CD4-positive, alpha-beta T cell treated with Interleukin-10 for 1 hour (primary cell): Measurements from ENCODE around the gene RGS4.
"Not testable (repeated sequence)": the region's sequence is repeated elsewhere in the genome, so short reads cannot be mapped to it uniquely, and the experiment has no call there.

Experiments
- DNase-seq: peaks from one replicate; pipeline ENCODE4 v3.0.0-alpha.2; 2020

RGS4 gene

DNA sequence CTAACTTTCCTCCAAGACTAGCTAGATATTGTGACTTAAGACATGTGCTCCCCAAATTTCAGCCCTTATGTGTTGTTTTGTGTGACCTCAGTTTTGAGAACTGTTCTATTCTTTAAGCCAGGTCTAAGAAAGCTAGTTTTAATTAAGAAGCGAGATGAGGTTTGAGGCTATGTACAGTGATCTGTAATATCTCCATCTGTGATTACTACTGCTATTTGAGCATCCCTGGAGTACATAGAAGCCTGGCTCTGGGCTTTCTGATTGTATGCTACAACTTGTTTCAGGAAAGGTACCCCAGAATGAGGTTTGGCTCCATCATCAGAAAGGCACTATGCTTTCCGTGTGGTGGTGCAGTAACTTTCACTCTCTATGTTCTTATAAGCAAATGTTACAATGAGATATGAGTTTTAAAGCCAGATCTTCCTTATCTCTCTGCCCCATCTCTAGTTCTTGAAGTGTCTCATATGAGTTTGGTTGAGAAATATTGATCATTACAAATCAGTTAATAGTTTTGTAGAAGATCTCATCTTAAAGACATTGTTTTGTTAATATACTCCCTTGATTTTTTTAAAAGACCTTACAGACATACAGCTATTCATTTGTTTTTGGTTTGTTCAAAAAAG is 605 bp downstream of the RGS4 start:
- DNase-seq = no peak

DNA sequence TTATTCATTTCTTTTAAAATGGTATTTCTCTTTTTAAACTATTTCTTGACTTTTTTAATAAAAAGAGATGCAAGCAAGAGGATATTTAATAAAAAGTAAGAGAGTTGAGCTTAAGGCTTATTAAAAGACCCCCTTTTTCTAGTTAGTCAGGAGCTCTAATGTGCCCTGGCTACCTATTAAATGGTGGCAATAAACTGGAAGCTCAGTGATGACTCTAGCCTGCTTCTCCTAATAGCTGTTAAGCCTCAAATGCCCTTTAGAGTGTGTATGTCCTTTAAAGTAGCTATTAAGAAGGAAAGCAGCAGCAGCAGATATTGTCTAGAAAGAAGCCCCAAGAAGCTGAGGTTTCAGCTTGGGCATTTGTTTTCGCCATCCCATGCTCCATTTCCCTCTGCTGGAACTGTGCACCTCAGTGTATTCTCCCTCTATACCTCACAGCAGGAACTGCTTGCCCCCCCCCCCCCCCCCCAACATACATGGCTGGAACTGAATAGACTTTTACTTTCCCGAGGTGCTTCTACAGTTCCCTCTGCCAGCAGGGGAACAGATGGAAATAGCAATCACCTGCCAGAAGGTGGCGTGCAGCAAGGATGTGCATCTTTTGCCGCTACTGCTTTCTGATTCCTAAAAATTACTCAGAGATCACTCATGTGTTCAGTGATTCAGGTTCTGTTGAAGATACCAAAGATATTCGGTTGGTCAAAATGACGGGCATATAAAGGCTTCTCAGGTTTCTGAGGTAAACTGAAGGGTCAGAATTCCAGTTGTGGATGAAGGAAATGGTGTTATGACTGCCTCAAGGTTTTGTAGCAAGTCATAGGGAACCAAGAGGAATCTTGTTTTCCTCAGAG is 2.5 kb downstream of the RGS4 start:
- DNase-seq = peak; percentile 42

DNA sequence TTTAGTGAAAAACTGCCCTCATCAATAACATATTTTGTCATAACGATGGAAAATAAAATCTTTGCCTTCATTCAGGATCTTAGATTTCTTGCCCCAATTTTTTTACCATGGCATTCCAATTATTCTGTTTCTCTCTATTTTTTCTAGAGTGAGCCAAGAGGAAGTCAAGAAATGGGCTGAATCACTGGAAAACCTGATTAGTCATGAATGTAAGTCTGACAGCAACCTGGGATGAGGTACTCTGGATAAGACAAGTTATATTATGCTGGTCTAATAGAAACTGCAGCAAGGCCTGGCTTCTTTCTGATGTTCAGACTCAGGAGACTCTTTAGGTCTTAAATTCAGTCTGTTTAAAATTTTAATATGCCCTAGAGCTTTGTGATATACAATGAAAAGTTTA is 3.5 kb downstream of the RGS4 start:
- no peak for DNase-seq

GRCh38 chr1:163074004-163074403 is 4.8 kb downstream of the RGS4 start:
- DNase-seq = no peak

GRCh38 chr1:163074716-163075284 is 5.6 kb downstream of the RGS4 start:
- DNase-seq = no peak

DNA sequence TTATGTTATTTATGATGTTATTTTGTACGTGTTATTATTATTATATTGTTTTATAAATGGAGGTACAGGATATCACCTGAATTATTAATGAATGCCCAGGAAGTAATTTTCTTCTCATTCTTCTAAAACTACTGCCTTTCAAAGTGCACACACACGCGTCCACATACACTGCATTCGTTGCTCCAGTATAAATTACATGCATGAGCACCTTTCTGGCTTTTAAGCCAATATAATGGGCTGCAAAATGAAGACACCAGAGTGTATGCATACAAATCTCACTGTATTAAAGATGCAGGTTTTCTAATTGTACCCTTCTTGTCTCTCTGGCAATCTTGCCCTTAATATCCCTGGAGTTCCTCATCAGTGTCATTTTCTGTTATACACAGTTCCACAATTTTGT is 6.9 kb downstream of the RGS4 start:
- no peak for DNase-seq

DNA sequence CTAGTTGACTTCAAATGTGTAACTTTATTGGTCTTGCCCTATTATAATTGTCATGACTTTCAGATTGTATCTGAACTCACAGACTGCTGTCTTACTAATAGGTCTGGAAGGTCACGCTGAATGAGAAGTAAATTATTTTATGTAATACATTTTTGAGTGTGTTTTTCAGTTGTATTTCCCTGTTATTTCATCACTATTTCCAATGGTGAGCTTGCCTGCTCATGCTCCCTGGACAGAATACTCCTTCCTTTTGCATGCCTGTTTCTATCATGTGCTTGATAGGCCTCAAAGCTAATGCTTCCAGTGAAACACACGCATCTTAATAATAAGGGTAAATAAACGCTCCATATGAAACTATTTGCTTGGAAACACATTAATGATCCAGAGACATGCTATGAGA is 7.3 kb downstream of the RGS4 start:
- no peak for DNase-seq

DNA sequence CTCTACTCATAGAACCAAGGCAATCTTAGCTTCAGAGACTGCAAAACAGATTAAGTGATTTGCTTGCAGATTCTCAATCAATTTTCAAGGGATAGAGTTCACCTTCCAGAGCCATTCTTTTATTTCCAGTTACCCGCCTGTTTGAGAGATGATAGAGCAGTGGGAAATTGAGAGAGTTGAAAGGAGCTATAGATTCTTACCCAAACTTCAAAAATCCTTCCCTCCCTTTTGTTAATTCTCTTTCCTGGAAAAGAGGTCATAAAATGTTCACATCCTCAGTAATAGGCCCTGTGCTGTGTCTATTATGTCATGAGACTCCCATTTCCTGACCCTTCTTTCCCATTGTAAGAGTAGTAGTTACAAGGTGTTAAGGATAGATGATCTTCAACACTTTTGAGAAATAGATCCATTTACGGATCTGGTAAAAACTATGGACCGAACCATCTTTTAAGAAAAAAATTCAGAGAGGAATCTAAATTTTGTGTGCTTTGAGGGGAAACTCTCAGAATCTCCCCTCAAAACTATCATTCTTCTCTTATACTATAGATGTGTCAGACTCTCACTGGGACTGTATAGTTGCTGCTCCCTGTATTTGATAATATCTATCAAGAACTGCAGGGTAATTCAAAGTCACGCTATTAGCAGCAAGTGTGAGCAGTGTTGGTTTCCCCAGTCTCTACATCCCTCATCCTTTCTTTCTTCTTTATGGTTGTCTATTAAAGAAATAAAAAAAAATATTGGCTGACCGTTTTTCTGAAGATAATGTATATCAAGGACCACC is 8.0 kb downstream of the RGS4 start:
- DNase-seq = no peak

DNA sequence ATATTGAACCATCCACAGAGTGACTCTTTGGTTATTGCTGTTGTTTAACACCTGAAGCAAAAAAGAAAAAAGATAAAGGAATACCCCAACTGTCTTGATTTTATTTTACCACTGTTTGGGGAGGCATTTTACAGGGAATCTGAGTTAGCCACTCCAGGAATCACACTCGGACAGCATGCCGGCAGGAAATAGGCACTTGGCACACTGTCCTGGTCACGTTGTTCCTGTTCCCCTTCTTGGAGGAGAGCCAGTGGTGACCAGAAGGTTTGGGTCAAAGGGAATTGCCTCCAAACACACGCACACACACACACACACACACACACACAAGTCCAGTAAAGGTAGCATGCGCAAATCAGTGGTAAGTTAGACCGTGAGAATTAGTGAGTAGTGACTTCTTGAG is 13.8 kb downstream of the RGS4 start:
- DNase-seq = no peak

DNA sequence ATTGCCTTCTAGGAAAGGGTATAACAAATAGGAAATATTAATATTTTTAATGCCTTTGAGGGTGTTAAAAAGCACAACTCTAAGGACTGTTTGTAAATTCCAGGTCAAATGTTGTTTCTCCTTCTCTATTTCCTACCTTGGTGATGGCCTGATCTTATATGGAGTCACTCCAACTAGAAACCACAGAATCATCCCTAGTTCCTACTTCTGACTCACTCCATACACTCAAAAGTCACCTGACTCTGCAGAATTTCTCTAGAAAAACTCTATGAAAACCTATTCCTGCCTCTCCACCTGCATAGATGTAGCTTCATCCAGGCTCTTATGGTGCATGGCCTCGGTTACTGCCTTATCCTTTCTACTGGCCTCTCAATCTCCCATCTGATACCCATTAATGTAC is 14.5 kb downstream of the RGS4 start:
- DNase-seq = no peak

DNA sequence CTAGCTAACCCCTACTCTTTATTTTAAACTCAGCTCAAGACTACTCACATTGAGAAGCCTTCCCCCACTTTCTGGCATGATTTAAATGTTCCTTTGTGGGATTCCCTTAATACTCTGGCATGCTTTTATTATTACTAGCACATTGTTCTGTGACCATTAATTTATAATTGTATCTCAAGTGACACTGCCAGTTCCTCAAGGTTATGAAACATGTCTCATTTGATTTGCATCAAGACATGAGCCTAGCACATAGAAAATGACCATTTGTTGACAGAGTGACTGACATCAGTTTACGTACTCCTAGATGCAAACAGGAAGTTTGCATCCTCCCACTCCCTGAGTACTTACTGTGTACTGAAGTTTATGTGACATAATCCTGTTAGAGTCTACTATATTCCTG is 15.2 kb downstream of the RGS4 start:
- DNase-seq = no peak

DNA sequence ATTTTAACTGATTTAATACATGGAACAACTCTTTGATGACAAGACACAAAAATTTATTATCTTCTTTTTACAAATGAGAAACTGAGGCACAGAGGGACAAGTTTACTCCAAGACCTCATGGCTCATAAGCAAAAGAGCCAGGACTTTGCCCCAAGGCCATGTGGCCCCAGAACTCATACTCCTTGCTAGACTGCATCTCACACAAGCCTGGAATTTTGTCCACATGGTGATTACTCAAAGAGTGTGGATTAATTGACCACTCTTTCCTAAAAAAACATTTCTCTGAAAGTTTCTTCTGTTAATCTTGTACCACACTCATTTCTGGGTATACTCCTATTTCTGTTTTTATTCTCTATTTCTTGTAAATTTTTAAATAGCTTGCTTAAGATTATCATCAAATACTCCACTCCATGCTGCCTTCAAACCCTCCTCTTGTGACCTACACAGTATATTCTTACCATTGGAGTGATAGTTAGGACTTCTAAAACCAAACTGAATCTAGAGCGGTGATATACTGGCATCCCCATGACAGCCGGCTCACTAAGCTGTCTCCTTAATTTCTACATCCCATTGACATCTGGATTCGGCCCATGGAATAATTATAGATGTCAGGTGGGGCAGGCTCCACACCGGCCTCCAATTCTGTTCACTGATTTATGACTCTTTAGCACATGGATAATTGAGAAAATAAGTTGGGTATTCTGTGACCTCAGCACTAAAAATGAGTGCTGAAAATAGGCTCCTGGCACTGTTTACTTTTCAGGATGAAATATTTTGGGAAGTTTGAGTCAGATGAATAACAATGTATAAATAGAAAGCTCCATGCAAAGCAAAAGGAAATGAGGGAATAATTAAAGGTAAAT is 16.1 kb downstream of the RGS4 start:
- no peak for DNase-seq

DNA sequence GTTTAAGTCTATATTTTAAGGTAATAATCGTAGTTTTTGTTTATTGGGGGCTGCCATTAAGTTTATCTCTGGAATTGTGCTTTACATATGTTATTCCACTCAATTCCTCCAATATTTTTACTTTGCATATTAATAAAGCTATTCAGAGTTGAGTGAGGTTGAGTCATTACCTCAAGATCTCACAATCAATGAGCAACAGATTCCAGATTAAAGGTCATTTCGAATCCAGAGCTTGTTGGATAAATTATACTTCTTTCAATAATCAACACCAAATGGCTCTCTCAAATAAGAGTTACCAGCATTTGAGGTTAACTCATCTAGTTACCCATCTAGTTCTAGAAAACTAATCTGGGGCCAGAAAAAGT is 16.7 kb downstream of the RGS4 start:
- DNase-seq = no peak

DNA sequence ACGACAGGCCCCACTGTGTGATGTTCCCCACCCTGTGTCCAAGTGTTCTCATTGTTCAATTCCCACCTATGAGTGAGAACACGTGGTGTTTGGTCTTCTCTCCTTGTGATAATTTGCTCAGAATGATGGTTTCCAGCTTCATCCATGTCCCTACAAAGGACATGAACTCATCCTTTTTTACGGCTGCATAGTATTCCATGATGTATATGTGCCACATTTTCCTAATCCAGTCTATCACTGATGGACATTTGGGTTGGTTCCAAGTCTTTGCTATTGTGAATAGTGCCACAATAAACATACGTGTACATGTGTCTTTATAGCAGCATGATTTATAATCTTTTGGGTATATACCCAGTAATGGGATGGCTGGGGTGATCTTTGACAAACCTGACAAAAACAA is 20.0 kb downstream of the RGS4 start:
- DNase-seq = not testable (repeated sequence)

DNA sequence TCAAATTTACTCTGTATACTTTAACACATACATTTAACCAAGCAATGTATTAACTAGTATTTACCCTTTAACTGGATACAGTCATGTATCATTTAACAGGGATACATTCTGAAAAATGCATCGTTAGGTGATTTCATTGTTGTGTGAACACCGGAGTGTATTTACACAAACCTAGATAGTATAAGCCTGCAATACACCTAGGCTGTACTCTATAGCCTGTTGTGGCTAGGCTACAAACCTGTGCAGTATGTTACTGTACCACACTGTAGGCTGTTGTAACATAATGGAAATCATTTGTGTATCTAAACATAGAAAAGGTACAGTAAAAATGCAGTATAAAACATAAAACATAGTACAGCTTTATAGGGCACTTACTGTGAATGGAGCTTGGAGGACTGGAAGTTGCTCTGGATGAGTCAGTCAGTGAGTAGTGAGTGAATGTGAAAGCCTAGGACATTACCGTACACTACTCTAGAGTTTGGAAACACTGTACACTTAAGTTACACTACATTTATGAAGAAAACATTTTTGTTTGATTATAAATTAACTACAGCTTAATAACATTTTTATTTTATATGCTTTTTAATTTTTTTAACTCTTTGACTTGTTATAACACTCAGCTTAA is 21.3 kb downstream of the RGS4 start:
- DNase-seq = no peak

GRCh38 chr1:163093169-163093568 is 24.0 kb downstream of the RGS4 start:
- no peak for DNase-seq

DNA sequence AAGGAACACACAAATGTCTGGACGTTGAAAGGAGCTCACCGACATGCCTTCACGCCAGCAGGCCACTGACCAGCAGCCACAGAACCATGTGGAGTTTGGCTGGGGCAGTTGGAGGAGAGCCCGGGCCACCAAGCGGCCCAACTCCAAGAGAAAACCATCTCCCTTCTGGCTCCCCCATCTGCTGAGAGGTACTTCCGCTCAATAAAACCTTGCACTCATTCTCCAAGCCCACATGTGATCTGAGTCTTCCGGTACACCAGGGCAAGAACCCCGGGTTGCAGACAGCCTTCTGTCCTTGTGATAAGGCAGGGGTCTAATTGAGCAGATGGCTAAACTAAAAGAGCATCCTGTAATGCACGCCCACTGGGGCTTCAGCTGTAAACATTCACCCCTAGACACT is 24.4 kb downstream of the RGS4 start:
- no peak for DNase-seq

DNA sequence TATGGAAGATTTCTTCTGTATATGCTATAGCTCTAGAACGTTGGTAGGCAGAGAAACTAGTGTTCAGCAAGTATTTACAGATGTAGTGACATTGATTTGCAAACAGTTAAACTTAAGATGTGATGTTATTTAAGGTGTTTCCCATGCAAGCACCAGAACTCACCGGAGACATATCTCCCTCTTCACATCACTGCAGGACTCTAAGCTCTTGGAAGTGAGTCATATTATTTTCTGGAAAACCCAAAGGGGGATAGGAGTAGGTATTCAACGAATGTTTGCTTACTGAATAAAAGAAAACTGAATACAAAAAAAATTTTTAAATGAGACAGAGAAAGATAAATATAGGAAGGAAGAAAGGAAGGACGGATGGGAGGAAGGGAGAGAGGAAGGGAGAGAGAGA is 25.0 kb downstream of the RGS4 start:
- no peak for DNase-seq

DNA sequence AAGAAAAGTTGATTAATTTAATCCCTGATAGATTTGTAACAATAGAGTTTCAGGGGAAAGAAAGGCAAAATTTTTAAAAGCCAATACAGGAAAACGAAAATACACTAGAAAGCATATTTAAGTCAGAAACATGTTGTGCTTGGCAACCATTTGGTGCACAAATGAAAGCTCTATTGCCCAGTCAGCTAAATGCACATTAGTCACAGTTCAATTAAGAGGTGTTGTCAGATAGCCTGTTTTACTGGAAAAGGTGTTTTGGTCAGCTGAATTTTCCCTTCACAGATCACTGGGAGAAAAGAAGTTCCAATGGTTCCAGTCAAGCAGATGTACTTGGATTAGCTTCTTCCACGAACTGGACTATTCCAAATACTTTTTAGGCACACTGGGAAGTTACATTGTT is 25.4 kb downstream of the RGS4 start:
- DNase-seq = no peak

DNA sequence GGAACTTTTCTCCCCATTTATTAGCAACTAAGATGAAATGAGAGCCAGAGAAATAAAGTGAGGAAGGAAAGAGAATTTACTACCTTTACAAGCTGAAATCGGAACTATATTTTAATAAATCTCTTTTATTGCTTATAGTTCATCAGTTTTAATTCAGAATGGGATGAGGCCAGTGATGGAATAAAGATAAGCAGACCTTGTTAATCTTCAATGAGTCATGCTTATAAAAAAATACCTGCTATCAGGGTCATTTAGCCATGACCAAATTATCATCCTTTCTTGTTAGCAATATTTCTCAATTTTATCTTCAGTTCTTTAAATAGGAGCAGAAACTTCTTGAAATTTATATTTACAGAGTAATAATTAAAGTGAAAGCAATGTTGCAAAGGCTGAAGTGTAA is 26.1 kb downstream of the RGS4 start:
- DNase-seq = no peak

GRCh38 chr1:163102590-163102989 is 33.4 kb downstream of the RGS4 start:
- no peak for DNase-seq
